Right renal cortex interstitium (tissue), 3 donors: ENCODE measurements around the gene OAS1. TPM values are rescaled to one million over a fixed set of nuclear protein-coding genes. Genes with fewer than 3 reads are reported as not detected.
A peak's percentile ranks its signal among the peaks of the same experiment; 100 is the strongest.
"Not testable (repeated sequence)": the region's sequence is repeated elsewhere in the genome, so short reads cannot be mapped to it uniquely, and the experiment has no call there.

Source experiments
- DNase-seq, 3 donors: peaks; one replicate each; pipeline ENCODE4 v3.0.0-alpha.2; 2013; ENCODE audit warnings: low read depth in 3 of 3, low spot score in 2 of 3
- polyA plus RNA-seq, 3 donors: library from polyadenylated mRNA; unstranded; fragments of 120-200 nt; gene quantifications; one replicate each; pipeline ENCODE4 v1.2.1, GENCODE V29; 2013; ENCODE audit not compliant: insufficient read length in 3 of 3

OAS1 gene
- polyA plus RNA-seq, 3 donors = 12.9 to 18.7 (median 13.4) TPM

DNA sequence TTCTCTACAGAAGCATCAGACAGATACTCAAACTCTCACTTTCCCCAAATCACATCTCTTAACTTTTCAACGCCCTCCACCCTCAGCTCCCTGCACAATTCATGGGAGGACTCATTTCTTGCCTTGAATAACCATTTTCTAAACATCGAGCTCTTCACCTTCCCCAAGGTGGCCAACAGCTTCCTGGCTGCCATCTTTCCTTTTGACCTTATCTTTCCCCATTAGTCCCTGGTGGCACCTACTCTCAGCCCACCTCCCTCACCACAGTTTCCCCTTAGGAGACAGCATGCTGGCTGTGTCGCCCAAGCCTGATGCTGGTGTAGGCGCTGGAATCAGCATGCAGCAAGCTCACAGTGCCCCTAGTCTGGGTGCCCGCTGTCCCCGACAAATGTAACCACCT is 8.4 kb upstream of the OAS1 start:
- no peak for DNase-seq

DNA sequence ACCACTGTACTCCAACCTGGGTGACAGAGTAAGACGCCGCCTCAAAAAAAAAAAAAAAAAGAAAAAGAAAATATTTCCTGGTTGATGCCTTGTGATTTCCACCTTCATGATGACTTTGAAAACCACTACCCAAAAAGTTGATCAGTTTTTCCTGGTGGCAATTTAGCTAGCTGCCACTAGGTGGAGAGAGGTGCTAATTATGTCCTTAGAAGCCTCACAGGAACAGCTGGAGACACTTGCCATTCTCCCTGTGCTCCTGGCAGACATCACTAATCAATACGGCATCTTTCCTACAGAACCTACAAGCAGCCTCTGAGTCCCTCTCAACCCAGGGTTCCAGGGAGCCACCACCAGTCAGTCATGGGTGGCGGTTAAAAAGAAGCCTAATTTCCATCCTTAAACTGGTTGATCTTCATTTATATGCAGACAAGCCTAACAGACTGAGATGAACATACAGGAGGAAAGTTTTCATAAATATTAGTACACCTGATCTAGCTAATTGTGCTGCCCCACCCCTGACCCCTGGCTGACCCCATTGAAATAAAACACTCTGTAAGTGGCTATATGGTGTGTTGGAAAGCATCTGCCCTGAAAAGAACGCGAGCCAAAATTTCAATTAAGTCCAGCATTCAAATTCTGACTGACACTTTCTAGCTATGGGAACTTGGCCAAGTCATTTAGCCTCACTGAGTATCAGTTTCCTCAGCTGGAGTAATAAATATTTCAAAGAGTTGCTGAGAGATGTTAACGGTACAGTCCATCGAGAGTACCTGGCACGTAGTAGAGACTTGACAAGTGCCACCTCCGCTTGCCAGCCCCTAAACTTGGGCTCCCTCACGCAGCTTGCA is 6.2 kb upstream of the OAS1 start:
- no peak for DNase-seq

DNA sequence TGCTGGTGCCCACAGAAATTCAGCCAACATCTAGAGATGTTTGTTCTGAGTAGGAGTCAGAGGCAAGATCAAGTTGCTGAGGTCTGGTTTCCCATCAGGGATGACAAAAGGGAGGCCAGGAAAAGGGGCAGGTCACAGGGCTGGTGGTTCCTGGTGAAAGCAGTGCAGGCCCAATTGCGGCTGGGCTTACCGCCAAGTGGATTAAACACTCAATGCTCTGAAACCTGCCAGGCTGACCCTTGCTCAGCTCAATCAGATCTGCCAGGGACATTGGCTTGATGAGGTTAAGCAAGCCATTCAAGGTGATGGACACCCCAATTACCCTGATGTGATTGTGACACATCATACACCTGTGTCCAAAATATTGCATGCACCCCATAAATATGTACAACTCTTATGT is 5.5 kb upstream of the OAS1 start:
- DNase-seq = no peak

DNA sequence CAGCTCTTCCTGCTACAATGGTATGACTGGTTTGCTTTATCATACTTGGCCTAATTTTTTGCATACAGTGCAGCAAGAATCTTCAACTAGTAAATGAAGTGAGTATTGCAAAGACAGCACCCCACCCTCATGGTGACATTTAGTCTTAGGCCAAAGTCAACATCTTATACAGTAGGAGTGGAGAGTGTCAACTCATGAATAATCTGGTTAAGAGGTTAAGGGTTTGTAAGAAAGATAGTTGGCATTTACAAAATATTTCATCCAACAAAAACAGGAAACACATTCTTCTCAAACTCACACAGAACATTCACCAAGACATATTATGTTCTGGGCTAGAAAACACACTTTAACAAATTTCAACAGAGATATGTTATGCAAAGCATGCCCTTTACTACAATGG is 2.2 kb upstream of the OAS1 start:
- no peak for DNase-seq

DNA sequence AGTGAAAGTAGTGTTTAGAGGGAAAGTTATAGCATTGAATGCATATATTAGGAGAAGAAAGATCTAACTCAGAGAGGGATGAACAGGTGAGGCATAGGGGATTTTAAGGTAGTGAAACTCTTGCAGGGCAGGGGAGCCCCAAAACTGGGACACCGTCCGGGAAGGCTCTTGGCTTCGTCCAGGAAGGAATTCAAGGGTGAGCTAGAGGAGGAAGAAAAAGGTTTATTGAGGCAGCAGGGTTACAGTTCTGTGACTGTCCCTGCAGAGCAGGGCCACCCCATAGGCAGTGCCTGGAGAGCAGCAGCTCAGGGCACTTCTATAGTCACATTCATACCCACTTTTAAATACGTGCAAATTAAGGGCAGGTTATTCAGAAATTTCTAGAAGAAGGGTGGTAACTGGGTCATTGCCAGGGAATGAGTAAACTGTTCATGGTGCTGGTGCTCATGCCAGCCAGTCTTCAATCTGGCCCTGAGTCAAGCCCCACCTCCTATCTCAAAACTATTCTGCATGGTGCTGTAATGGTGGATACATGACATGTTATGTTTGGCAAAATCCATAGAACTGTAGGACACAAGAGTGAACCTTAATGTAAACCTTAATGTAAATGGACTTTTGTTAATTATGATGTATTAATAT is 1.2 kb upstream of the OAS1 start:
- no peak for DNase-seq

DNA sequence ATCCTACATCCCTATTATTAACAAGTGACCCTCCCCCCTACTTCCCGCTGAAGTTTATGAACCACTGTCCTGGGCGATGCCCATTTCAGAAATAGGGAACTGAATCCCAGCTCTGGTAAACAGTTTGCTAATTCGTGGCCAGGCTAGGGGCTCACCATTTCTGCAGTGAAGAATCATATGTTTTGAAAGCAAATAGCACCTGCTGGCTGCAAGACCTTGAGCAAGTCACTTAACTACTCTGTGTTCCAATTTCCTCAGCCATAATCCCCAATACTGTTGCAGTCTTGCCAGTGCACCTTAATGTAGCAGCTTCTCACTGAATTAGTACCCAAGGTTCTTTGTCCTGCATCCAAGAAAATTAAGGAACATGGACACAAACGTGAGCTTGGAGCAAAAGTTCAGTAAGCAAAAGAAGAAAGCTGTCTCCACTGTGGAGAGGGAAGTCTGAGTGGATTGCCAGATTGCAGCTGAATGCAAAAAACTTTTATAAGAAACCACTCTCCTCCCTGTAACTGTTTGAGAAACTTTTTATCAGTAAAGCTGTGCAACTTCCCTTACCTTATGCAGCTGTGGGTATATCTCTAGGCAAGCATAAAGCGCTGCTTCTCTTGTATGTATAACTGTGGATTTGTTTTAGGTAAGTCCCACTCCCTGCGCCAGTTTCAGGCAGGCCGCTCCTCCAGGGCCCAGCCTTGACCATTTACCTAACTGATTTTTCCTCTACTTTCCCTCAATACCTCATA is 824 bp downstream of the OAS1 start:
- DNase-seq = no peak

DNA sequence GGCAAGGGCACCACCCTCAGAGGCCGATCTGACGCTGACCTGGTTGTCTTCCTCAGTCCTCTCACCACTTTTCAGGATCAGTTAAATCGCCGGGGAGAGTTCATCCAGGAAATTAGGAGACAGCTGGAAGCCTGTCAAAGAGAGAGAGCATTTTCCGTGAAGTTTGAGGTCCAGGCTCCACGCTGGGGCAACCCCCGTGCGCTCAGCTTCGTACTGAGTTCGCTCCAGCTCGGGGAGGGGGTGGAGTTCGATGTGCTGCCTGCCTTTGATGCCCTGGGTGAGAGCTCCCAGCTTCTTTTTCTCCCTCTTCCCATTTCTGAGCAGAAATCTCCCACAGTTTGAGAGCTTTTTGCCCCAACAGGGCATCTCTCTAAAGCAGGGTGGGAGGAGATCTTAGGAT is 1.8 kb downstream of the OAS1 start:
- DNase-seq = no peak

DNA sequence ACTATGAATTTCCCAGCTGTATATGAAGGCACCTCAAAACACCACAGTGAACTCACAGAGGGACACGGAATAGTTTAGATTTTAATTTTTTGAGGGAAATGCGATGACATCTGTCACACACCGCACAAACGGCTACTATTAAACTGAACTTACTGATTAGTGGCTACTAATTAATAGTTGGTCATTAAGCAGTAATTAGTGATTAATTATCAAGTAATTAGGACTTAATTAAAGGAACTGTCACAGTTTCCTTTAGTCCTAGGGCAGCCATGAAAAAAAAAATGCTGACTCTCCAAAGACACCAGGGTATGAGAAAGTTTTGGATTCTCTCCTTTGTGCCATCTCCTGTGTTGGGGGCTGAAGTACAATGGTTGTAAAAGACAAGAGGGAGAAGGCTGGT is 2.9 kb downstream of the OAS1 start:
- no peak for DNase-seq

DNA sequence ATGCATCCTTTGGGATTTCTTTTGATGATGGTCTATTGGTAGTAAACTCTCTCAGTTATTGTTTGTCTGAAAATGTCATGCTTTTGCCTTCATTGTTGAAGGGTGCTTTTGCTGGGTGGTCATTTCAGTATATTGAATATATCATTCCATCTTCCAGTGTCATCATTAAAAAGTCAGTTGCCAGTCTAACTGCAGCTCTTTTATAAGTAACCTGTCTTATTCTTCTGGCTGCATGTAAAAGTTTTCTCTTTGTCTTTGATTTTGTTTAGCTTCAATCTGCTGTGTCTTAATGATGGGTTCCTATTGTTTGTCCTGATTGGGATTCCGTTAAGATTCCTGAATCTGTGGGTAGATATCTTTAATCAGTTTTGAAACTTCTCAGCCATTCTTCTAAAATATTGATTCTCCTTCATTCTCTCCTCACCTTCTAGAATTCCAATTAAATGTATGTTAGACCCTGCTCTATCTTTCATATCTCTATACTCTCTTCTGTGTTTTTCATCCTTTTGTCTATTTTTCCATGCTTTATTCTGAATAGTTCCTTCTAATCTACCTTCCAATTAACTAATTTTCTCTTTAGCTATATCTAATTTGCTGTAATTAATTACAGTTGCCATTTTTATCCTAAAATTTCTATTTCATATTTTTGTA is 6.4 kb downstream of the OAS1 start:
- DNase-seq = no peak

DNA sequence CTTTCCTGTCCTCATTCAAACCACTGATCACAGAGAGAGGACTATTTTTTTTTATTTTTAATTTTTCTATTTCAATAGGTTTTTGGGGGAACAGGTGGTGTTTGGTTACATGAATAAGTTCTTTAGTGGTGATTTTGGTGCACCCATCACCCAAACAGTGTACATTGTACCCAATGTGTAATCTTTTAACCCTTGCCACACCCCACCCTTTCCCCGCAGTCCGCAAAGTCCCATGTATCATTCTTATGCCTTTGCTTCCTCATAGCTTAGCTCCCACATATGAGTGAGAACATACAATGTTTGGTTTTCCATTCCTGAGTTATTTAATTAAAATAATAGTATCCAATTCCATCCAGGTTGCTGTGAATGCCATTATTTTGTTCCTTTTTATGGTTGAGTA is 7.1 kb downstream of the OAS1 start:
- DNase-seq = not testable (repeated sequence)

DNA sequence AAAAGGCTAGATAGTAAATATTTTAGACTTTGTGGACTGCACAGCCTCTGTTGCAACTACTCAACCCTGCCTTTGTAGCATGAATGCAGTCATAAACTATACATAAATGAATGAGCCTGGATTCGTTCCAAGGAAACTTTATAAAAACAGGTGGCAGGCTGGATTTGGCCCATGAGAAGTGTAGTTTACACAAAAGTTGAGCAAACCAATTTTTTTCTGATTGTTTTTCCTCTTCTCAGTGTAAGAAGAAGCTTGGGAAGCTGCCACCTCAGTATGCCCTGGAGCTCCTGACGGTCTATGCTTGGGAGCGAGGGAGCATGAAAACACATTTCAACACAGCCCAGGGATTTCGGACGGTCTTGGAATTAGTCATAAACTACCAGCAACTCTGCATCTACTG is 9.5 kb downstream of the OAS1 start:
- no peak for DNase-seq

DNA sequence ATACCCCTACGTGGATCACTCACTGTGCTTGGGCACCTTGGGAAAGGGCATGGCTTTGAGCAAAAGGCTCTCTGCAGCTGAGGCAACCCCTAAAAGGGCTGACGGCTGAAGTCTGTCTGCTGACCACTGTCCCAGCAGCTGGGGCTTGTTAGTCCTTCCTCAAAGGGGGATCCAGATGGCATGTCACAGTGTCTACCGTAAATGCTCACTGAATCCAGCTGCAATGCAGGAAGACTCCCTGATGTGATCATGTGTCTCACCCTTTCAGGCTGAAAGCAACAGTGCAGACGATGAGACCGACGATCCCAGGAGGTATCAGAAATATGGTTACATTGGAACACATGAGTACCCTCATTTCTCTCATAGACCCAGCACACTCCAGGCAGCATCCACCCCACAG is 12.4 kb downstream of the OAS1 start:
- DNase-seq = no peak

DNA sequence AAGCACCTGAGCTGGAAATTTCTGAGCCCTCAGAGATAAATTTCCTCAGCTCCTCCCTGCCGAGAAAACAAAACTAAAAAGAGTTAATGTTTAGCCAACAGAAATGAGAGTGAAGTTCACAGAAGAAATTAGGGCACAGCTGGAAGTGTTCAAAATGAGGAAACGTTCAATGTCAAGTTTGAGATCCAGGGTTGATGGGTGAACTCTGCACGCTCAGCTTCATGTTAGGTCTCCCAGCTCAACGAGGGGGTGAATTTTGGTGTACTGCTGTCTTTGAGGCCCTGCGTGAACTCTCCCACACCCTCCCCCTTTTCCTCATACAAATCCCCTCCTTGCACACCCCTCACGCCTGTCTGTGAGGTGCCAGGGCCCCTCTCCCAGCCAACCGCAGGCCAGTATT is 18.2 kb downstream of the OAS1 start:
- peak in 1 of 3 donors; percentile 57 for DNase-seq

DNA sequence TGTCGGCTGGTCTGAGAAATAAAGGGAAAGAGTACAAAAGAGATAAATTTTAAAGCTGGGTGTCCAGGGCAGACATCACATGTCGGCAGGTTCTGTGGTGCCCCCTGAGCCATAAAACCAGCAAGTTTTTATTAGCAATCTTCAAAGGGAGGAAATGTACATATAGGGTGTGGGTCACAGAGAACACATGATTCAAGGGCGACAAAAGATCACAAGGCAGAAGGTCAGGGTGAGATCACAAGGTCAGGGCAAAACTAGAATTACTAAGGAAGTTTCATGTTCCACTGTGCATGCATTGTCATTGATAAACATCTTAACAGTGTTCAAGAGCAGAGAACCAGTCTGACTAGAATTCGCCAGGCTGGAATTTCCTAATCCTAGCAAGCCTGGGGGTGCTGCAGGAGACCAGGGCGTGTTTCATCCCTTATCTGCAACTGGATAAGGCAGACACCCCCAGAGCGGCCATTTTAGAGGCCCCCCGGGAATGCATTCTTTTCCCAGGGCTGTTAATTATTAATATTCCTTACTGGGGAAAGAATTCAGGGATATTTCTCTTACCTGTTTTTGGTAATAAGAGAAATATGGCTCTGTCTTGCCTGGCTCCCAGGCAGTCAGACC is 19.8 kb downstream of the OAS1 start:
- not testable (repeated sequence) for DNase-seq

DNA sequence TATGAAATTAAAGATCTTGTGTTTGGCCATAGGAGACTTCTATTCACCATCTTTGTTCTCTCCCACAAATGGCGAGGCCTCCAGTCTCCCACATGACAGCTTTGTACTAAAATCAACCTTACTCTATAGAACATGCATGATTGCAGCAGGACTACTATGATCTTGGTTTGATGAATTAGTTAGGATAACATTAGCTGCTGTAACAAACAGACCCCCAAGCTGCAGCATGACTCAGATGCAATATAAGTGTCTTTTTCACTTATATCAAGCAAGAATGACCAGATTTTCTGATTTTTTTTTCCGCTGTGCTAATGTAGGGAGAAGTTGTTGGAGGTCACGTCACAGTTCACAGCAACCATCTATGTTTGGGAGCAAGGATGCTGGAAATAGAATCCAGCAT is 20.7 kb downstream of the OAS1 start:
- DNase-seq = no peak

DNA sequence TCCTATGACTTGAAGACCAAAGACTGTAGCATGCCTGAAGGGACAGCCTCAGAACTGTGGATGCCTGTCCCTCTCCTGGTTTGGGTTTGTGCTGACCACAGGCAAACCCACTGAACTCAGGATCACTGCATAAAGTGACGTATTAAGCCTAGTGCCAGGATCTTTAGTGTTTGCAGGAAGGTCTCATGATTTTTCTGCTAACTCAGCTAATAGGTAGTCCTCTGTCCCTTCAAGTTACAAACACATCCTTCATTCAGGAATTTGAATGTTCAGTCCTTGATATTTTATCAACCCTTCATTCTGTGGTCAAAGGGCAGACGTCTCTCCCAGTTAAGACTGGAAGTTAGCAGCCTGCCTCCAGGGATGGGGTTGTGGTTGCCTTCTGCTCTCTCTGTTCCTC is 21.2 kb downstream of the OAS1 start:
- no peak for DNase-seq

DNA sequence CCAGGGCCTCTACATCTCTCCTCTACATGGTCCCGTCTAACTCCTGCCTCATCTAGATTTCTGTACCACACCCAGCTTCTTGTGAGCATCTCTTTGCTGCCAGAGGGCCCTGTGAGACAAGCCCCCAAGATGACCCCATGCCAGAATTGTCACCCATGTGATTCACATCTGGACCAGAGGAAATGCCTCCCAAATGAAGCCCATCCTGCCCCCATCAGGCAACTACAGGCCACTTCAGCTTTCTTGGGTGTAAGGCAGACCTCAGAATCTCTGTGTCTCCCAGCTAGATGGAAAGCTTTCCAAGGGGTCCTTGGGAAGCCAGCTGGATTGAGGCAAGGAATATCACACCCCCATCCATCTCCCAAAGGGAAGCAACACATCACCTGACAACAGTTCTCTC is 22.2 kb downstream of the OAS1 start:
- no peak for DNase-seq

DNA sequence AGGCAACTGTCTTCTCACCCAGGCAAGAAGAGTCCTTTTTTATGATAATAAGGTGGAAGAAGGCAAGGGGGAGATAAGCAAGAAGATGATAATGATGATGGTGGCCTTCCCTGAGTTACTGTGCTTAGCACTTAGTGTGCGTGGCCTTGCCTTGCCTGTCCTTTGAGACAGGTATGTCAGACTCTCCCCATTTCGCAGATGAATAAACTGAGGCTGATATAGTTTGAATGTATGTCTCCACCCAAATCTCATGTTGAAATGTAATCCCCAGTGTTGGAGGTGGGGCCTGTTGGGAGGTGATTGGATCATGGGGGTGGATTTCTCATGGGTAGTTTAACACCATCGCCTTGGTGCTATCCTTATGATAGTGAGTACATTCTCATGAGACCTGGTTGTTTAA is 23.0 kb downstream of the OAS1 start:
- no peak for DNase-seq

DNA sequence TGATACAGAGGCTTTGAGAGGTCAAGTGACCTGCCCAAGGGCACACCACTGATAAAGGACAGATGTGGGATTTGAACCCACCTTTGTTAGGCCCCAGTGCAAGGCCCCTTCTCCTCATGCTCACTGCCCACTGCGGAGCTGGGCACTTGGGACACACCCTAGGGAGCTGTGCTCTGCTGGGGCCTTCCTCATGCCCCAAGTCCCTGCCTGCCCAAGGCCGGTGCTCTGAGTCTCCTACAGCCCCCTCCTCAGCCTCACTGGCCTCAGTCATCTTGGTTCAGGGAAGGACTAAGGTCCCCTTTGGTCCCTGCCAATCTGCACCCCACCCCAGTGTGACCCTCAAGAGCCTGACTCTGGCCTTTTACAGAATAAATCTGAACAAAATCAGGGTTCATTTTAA is 23.6 kb downstream of the OAS1 start:
- DNase-seq = no peak

DNA sequence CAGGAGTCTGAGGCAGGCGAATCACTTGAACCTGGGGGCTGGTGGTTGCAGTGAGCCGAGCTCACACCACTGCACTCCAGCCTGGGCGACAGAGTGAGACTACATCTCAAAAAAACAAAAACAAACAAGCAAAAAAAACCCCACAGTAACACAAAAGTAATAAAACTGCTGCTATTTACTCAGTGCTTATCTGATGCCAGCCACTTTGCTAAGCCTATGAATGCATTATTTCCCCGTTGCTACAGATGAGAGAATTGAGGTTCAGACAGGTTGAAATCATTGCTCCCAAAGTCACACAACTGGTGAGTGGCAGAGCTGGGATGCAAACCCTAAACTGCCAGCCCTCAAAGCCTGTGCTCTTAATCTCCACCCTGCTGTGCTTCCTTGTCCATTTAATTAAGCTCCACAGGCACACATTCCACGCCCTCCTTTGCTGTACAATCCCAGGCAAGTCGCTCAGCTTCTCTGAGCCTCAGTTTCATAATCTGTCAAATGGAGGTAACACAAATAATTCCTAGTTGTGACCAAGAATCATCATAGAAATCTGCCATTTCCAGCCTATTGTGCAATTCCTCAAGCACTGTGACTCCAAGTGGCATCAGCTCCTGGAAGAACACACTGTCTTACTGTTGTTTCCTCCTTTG is 25.8 kb downstream of the OAS1 start:
- DNase-seq = no peak
